ENCODE data around the gene HEMK1.
A peak's percentile ranks its signal among the peaks of the same experiment; 100 is the strongest.

The HEMK1 gene

DNA sequence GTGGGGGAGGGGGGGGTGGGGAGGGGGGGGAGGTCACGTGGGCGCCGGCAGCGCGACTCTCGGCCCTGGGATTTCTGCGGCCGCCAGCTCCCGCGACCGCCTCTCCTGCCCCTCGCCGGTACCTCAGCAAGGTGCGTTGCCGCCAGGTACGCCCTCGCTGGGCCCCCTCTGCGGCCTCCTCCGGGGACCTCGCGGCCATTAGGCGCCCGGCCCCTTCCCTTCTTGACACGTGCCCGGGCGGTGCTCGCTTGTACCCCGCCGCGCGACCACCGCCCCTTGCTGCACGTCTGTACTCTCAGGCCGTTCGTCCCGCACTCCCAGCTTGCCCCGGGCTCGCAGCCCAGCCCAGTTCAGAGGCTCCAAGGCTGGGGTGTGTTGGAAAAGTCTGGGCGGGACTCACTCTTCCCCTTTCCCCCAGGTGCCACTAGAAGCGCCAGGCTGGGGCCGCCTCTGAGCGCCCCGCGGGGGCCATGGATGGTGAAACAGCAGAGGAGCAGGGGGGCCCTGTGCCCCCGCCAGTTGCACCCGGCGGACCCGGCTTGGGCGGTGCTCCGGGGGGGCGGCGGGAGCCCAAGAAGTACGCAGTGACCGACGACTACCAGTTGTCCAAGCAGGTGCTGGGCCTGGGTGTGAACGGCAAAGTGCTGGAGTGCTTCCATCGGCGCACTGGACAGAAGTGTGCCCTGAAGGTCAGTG is 47.9 kb downstream of the HEMK1 start, which contains the start of gene MAPKAPK3:
MAPKAPK3 (plus strand) TSS at position 56 of the 696 bp plus-strand sequence; CDS start at position 471, 415 bp downstream.
- DNase-seq, result no peak

- no peak for DNase-seq
Measured at GRCh38 chr3:50617911-50618481, 48.7 kb downstream of the HEMK1 start.

DNA sequence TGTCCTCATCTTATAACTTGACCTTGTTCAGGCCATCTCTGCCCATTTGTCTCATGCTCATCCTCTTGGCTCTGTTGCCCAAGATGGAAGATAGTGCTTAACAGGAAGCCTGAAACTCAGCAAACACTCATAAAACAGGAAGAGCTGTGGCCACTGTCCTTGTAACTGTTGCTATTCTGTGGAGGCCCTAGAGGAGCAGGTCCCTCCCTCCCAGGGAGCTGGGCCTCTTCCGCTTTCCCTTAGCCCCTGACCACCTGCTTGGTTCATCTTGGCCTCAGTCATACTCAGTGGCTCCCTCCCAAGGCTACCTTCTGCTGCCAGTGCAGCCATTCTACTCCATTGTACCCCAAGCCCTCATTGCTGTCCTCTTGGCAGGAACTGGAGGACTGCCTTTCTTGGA is 51.1 kb downstream of the HEMK1 start:
- no peak for DNase-seq

- no peak for DNase-seq
Measured at GRCh38 chr3:50620820-50621219, 51.5 kb downstream of the HEMK1 start.

DNA sequence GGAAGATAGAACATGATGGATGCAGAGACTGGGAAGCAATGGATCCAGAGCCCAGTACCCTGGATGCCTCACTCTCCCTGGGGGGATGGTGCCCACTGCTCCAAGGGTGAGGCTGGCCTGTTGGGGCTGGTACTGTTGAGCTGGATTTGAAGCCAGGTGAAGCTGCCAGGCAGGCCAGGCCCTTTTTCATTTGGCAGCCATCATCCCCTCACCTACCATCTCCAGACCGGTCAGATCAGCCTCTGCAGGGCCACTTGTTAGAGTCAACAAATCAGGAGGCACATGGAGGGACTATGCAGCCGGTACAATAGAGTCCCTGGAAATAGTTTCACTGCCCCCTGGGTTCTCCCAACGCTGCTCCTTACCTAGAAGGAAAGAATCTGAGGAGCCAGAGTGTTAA is 53.6 kb downstream of the HEMK1 start:
- no peak for DNase-seq

- no peak for DNase-seq
Measured at GRCh38 chr3:50623840-50624474, 54.6 kb downstream of the HEMK1 start.

DNA sequence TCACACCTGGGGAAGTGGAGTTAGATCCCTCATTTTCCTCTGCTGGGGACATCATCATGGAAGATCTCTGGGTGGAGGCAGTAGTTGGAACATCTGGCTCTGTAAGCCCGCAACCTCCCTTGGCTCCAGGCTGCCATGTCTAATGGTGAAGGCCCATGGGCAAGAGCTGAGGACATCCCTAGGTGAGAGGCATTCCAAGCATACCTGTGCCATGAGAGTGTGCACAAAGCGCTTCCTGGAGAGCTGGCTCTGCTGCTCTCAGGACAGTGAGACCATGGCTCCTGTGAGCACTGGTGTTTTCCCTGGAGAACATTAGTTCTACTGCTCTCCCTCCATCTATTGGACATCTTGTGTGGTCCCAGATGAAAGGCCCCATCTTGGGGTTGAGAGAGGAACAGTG is 55.3 kb downstream of the HEMK1 start:
- DNase-seq, result no peak

DNA sequence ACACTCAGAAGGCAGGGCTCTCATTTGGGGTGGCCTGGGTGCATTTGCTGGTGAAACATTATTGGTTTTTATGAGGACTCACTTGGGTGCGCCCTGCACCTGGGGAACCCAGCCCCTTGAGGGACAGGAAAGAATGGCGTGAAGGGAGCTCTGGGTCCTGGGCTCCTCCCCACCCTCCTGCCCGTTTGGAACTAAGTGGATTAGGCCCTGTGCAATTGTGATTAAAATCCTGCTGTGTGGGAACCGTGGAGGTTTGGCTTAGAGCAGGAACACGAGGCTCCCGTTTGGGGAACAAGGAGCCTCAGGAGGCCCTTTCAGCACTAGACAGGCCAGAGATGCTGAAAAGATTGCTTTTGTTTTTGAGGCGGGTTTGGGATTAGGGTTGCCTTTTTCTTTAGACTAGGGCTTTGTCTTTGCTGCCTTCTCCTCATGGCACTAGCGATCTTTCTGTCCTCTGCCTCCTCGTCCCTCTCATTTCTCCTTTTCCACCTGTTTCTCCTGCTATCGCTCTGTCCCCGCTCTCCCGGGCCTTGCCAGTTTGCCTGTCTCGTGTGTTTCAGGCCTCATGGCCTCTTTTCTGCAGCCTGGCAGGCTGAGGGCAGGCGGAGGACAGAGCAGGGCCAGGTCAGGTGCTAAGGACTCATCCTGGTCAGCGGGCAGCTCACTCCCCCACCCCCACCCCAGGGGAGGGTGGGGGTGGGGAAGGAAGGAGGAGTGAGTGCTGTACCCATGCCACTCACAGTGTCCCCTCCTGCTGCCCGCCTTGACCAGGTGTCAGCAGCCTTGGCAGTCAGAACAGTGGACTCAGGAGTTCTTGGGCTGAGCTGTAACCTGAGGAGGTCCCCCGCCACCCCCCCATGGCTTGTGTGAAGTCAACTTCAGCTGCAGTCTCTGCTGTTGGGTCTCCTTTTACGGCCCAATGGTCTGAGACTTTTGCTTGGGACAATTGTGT is 56.2 kb downstream of the HEMK1 start:
- no peak for DNase-seq

- DNase-seq, result no peak
Measured at GRCh38 chr3:50626401-50626800, 57.1 kb downstream of the HEMK1 start.

DNA sequence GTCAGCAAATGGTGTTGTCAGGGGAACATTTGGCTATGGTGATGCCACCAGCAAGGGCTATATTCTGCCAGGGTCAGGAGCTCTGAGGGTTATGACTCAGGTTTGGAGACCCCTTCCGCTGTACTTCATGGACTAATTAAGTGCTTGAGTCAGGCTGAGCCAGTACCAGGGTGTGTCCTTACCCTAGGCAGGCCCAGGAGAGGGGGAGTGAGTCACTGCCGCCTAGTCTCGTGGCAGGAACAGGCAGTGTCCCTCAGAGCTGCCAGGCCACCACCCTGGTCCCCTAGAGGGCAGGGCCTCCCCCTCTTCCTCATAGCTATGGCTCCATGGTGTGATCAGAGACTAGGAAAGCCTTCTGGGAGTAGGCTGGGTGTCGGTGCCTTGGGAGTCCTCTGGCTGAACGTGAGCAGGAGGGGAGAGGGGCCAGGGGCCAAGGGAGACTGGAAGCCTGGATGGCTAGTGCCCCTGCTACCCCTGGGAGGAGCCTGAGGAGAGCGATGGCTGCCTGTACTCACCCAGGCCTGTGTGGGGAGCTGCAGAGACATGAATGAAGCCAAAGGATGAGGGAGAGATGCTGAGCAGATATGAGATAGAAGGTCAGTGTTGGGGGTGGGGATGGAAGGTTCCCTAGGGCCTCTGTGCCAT is 58.2 kb downstream of the HEMK1 start:
- no peak for DNase-seq

- DNase-seq, result no peak
Measured at GRCh38 chr3:50628601-50629000, 59.3 kb downstream of the HEMK1 start.

DNA sequence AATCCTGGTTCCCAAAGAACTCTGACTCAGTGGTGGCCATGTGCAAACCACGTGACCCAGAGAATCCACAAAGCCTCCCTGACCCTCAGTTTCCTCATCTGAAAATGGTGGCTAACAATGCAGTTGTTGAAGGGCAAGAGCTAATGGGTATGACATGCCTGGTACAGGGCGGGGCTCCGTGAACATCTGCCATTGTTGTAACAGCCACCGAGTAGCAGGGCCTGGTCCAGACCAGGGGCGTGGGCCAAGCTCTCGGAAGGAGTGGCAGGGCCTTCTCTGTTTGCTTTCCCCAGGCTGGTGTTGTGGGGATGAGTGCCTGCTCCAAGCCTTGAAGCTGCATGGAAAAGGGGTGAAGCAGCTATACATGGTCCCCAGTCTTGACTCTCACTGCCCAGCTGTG is 61.1 kb downstream of the HEMK1 start:
- DNase-seq, result no peak

- peak in 1 of 2 experiments; percentile 11 for DNase-seq
Measured at GRCh38 chr3:50630877-50631276, 61.6 kb downstream of the HEMK1 start.

DNA sequence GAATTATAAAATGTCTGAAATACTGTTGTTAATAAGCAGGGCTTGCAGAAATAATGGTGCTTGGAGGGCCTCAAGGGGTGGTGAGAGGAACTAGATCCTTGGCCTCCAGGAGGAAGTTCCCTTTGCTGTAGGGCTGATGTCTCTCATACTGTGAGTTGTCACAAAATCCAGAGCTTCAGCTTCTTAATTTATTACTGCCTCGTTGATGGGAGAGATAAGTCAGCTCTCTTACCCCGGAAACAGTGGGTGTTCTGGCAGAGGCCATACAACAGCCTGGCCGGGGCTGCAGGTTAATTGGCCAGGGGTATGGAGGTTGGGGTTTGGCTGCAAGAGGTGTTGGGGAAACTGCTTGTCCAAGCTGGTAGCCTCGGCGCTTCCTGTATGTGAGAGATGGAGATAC is 63.1 kb downstream of the HEMK1 start:
- DNase-seq, result no peak

- no peak for DNase-seq
Measured at GRCh38 chr3:50633230-50633790, 64.0 kb downstream of the HEMK1 start.

GRCh38 chr3:50635066-50635465 is 65.7 kb downstream of the HEMK1 start:
- no peak for DNase-seq

GRCh38 chr3:50637011-50637410 is 67.7 kb downstream of the HEMK1 start:
- no peak for DNase-seq

DNA sequence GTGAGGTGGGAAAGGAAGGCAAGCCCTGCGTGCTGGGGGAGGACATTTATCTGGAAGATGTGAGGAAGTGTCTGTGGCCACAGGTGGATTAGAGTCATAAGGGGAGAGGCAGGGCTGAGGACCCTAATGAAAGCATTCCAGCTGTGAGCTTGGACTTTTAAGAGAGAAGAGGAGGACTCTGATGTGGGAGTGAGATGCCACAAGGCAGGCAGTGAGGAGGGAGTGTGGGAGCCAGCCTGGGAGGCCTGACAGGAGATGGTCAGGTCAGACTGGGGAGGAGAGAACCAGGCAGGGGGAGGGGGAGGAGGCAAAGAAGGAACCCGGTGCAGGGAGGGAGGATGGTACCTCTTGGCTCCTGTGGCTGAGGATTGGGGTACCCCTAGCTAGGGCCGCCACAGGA is 68.6 kb downstream of the HEMK1 start:
- DNase-seq, result no peak

GRCh38 chr3:50639055-50639494 is 69.8 kb downstream of the HEMK1 start:
- no peak for DNase-seq

DNA sequence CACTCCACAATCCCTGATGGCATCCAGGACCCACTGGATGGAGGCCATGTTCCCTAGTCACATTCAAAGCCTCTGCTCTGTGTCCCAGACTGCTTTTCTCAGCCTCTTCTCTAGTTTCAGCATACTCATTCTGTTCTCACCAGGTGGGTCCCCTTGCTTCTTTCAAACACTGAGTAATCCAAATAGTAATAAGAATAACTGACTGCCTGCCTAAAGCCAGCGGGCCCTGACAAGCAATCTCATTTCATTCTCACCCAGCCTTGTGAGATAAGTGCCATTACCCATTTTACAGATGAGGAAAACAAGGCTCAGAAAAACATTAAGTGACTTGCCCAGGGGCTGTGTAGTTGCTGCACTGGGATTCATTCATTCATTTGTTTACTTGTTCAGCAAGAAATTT is 73.1 kb downstream of the HEMK1 start:
- no peak for DNase-seq

DNA sequence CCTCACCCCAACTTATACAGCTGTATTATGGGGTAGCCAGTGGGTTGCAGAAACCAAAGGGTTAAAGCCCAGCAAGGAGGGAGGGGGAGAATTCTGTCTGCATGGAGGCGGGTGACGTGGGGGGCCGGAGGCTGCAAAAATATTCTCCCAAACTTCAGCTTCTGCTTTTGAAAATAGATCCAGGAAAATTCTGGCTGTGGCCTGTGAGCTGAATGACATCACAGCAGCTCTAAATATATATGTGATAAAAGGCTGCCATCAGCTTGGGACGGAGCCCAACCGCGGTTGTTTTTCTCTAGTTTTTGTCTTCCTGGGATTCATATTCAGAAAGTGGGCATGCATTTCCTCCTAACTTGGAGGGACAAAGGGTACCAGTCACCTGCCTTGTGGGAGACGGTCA is 75.2 kb downstream of the HEMK1 start:
- no peak for DNase-seq

- DNase-seq, result no peak
Measured at GRCh38 chr3:50645378-50645777, 76.1 kb downstream of the HEMK1 start.

Measured in NCI-H446 (cell line).